OCI-LY1 (cell line): ENCODE data around the gene BCR.
A peak's percentile ranks its signal among the peaks of the same experiment; 100 is the strongest.

Source experiments
- H2AFZ ChIP-seq: fragments of 200-600 bp; sonication (generic), shearing (Covaris generic); 2 replicates; pipeline ENCODE4 v1.6.0; 2014; ENCODE audit warnings: antibody characterized with exemption, mild to moderate bottlenecking, low read length
- H3F3A ChIP-seq: fragments of 200-600 bp; sonication (generic), shearing (Covaris generic); 2 replicates; pipeline ENCODE4 v1.6.0; 2014; ENCODE audit warnings: mild to moderate bottlenecking, antibody characterized with exemption, low read length, moderate library complexity; ENCODE audit not compliant: insufficient read depth
- H3K27ac ChIP-seq: fragments of 200-600 bp; sonication (generic); 2 replicates; pipeline ENCODE4 v1.5.1; 2014; ENCODE audit warnings: low read length, mixed run types, mild to moderate bottlenecking, low read depth; ENCODE audit not compliant: poor library complexity, severe bottlenecking
- H3K27me3 ChIP-seq: fragments of 200-600 bp; sonication (generic); 2 replicates; pipeline ENCODE4 v1.6.0; 2014; ENCODE audit warnings: antibody characterized with exemption, mild to moderate bottlenecking, low read length, moderate library complexity; ENCODE audit not compliant: insufficient read depth
- H3K36me3 ChIP-seq: fragments of 200-600 bp; sonication (generic); 2 replicates; pipeline ENCODE4 v1.6.1; 2014; ENCODE audit warnings: mild to moderate bottlenecking, antibody characterized with exemption, low read length, moderate library complexity, mixed read lengths; ENCODE audit not compliant: insufficient read depth
- H3K4me1 ChIP-seq: fragments of 200-600 bp; sonication (generic); 2 replicates; pipeline ENCODE4 v1.5.1; 2014; ENCODE audit warnings: mild to moderate bottlenecking, low read length, moderate library complexity; ENCODE audit not compliant: insufficient read depth, severe bottlenecking
- H3K4me2 ChIP-seq: fragments of 200-600 bp; sonication (generic), shearing (Covaris generic); 2 replicates; pipeline ENCODE4 v1.6.1; 2014; ENCODE audit warnings: low read length
- H3K4me3 ChIP-seq: fragments of 200-600 bp; sonication (generic); 2 replicates; pipeline ENCODE4 v1.5.1; 2014; ENCODE audit warnings: low read length, low read depth, mild to moderate bottlenecking, mixed read lengths; ENCODE audit not compliant: poor library complexity, severe bottlenecking
- H3K79me2 ChIP-seq: fragments of 200-600 bp; shearing (Covaris generic); 2 replicates; pipeline ENCODE4 v1.6.1; 2016; ENCODE audit warnings: mixed run types, low read length, mixed read lengths; ENCODE audit not compliant: insufficient read depth
- H3K9ac ChIP-seq: fragments of 200-600 bp; sonication (generic), shearing (Covaris generic); 2 replicates; pipeline ENCODE4 v1.6.1; 2014; ENCODE audit warnings: mild to moderate bottlenecking, low read length, mixed read lengths
- H3K9me2 ChIP-seq: fragments of 200-600 bp; sonication (generic), shearing (Covaris generic); 2 replicates; pipeline ENCODE4 v1.6.1; 2014; ENCODE audit warnings: low read depth, mild to moderate bottlenecking, low read length, mixed read lengths
- H3K9me3 ChIP-seq: fragments of 200-600 bp; shearing (Covaris generic); 2 replicates; pipeline ENCODE4 v1.6.1; 2014; ENCODE audit warnings: low read length, mixed read lengths
- H4K20me1 ChIP-seq: fragments of 200-600 bp; sonication (generic), shearing (Covaris generic); 2 replicates; pipeline ENCODE4 v1.6.0; 2016; ENCODE audit warnings: mild to moderate bottlenecking, low read length; ENCODE audit not compliant: insufficient read depth
- EZH2 ChIP-seq: fragments of 200-600 bp; sonication (generic), shearing (Covaris generic); IDR thresholded peaks from 2 replicates; pipeline ENCODE4 v1.8.0; 2017; ENCODE audit warnings: borderline replicate concordance, mixed run types, mild to moderate bottlenecking, antibody characterized with exemption, low read length, moderate library complexity, mixed read lengths
- TF ChIP-seq, protein P1 (sequence below): fragments of 200-600 bp; sonication (generic), shearing (Covaris generic); IDR thresholded peaks from 2 replicates; pipeline ENCODE4 v1.5.1; 2017; ENCODE audit warnings: mild to moderate bottlenecking, antibody characterized with exemption, low read length, moderate library complexity, mixed read lengths

BCR gene

DNA sequence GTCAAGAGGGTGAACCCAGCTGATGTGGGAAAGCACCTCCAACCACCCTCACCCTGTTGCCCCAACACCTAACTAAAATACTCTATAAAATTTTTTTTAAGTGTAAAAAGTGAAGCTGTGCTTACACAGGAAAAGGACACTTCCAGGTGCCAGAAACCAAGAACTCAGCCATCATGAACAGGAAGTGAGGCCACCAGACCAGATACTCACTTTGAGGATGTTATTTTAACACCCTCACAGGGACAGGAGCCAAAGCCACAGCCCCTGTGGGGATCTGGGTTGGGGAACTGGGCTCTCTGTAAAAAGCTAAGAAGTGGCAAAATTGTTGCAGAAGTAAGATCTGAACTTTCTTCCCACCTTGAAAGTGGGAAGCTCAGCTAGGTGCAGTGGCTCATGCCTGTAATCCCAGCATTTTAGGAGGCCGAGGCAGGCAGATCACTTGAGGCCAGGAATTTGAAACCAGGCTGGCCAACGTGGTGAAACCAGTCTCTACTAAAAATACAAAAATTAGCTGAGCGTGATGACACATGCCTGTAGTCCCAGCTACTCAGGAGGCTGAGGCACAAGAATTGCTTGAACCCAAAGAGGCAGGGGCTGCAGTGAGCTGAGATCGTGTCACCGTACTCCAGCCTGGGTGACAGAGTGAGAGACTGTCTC, 42.3 kb upstream of the BCR start:
- no peak for TF ChIP-seq EZH2
- TF ChIP-seq, protein P1, sequence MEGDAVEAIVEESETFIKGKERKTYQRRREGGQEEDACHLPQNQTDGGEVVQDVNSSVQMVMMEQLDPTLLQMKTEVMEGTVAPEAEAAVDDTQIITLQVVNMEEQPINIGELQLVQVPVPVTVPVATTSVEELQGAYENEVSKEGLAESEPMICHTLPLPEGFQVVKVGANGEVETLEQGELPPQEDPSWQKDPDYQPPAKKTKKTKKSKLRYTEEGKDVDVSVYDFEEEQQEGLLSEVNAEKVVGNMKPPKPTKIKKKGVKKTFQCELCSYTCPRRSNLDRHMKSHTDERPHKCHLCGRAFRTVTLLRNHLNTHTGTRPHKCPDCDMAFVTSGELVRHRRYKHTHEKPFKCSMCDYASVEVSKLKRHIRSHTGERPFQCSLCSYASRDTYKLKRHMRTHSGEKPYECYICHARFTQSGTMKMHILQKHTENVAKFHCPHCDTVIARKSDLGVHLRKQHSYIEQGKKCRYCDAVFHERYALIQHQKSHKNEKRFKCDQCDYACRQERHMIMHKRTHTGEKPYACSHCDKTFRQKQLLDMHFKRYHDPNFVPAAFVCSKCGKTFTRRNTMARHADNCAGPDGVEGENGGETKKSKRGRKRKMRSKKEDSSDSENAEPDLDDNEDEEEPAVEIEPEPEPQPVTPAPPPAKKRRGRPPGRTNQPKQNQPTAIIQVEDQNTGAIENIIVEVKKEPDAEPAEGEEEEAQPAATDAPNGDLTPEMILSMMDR, result no peak
- Histone ChIP-seq H3K9me3 (no peaks in the 10 kb centered on the region), H4K20me1 (no peaks in the 10 kb centered on the region), H2AFZ (no peak overlapping the region), H3K27me3 (no peaks in the 10 kb centered on the region), H3F3A (no peaks in the 10 kb centered on the region), H3K36me3 (no peaks in the 10 kb centered on the region), H3K9ac (peak overlapping the region; percentile 50; the same call in 1 of the 2 replicates), H3K4me2 (peak overlapping the region; percentile 25), H3K27ac (peak overlapping the region; percentile 88), H3K4me1 (peaks cover 69% of the 10 kb centered on the region), H3K9me2 (no peaks in the 10 kb centered on the region), H3K4me3 (no peak overlapping the region), H3K79me2 (no peaks in the 10 kb centered on the region)

GRCh38 chr22:23138584-23139435, 41.5 kb upstream of the BCR start:
- H3K4me3 ChIP-seq, result no peak overlapping the region
- peak overlapping the region; percentile 50; the same call in 1 of the 2 replicates for H3K9ac ChIP-seq
- H2AFZ ChIP-seq, result no peak overlapping the region
- H3K9me2 ChIP-seq, result no peaks in the 10 kb centered on the region
- peak overlapping the region; percentile 25 for H3K4me2 ChIP-seq
- H3K9me3 ChIP-seq, result no peaks in the 10 kb centered on the region
- H3K4me1 ChIP-seq, result peaks cover 74% of the 10 kb centered on the region
- H4K20me1 ChIP-seq, result no peaks in the 10 kb centered on the region
- H3F3A ChIP-seq, result 0 out of 2 replicates have a peak, but pooled peaks cover 3% of the 10 kb centered on the region
- H3K27ac ChIP-seq, result peak overlapping the region; percentile 88
- no peaks in the 10 kb centered on the region for H3K36me3 ChIP-seq
- no peaks in the 10 kb centered on the region for H3K27me3 ChIP-seq
- TF ChIP-seq, protein P1, result no peak
- TF ChIP-seq EZH2, result no peak
- H3K79me2 ChIP-seq, result no peaks in the 10 kb centered on the region

DNA sequence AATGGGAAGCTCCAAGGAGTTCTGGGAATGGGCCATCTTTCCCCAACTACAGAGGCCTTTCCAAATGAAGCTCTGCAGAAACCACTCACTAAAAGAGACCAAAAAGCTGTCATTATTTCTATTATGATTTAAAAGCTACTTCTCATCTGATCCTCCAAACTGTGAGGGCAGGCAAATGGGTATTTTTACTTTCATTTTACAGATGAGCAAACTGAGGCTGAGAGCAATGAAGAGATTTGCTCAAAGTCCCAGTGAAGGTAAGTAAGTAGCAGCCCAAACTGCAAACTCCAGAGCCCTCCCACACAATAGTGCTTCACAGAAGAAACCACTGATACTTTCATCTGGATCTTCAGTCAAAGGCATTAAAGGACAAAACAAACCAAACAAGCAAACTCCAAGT, 39.9 kb upstream of the BCR start:
- Histone ChIP-seq H3K9me3 (no peaks in the 10 kb centered on the region), H2AFZ (no peak overlapping the region), H4K20me1 (no peaks in the 10 kb centered on the region), H3K4me2 (peak overlapping the region; percentile 62; the same call in 1 of the 2 replicates), H3K4me1 (peaks cover 88% of the 10 kb centered on the region), H3K9me2 (no peaks in the 10 kb centered on the region), H3K9ac (no peak overlapping the region; the same call in 1 of the 2 replicates), H3K36me3 (no peaks in the 10 kb centered on the region), H3F3A (0 out of 2 replicates have a peak, but pooled peaks cover 3% of the 10 kb centered on the region), H3K79me2 (no peaks in the 10 kb centered on the region), H3K4me3 (no peak overlapping the region), H3K27me3 (no peaks in the 10 kb centered on the region), H3K27ac (peak overlapping the region; percentile 88)
- no peak for TF ChIP-seq EZH2
- TF ChIP-seq, protein P1, result no peak
